GM19025 (cell line): ENCODE data around the gene RCL1.
"Not testable (repeated sequence)": the region's sequence is repeated elsewhere in the genome, so short reads cannot be mapped to it uniquely, and the experiment has no call there.

Experiments
- ATAC-seq: cut with Tn5 transposase; IDR thresholded peaks from one replicate; pipeline ENCODE4 v1.9.1; 2021; ENCODE audit warnings: mild to moderate bottlenecking, low read depth, moderate library complexity; ENCODE audit not compliant: unreplicated experiment

Gene RCL1

GRCh38 chr9:4864698-4865097 lies 72.0 kb downstream of the RCL1 start:
- no peak for ATAC-seq

DNA sequence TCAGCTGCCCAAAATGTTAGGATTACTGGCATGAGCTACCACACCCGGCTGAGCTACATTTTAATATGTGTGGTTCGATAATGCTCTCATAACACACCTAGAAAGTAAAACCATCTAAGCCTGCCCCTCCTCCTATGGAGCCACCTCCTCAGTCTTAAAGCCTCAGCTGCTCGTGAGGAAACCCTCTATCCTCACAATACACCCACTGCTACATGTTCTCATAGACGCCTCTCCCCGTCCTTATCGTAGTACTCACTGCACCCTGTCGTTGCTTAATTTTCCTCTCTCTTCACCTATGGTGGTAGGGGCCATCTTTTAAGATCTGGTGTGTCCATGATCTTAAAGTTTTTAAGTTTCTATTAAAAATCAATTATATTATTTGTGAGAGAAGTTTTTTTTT lies 72.9 kb downstream of the RCL1 start:
- ATAC-seq, result no peak

- no peak for ATAC-seq
Observed at GRCh38 chr9:4866239-4866969, 73.7 kb downstream of the RCL1 start.

GRCh38 chr9:4873066-4873465 lies 80.3 kb downstream of the RCL1 start:
- no peak for ATAC-seq

DNA sequence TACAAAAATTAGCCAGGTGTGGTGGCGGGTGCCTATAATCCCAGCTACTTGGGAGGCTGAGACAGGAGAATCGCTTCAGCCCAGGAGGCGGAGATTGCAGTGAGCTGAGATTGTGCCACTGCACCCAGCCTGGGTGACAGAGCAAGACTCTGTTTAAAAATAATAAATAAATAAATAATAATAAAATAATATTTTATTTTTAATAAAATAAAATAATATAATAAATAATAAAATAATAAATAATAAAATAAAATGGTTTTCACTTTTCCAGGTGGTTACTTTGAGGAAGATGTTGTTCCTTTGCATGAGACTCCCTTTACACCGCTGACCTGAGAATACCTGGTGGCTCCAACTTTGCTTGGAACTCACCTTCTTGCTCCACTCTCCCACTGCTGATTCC lies 82.8 kb downstream of the RCL1 start:
- no peak for ATAC-seq

- ATAC-seq, result no peak
Observed at GRCh38 chr9:4879115-4879558, 86.4 kb downstream of the RCL1 start.

GRCh38 chr9:4883326-4883873 lies 90.7 kb downstream of the RCL1 start:
- ATAC-seq, result no peak

- peak; percentile 96 for ATAC-seq
Observed at GRCh38 chr9:4886698-4887097, 94.0 kb downstream of the RCL1 start.

GRCh38 chr9:4887556-4887955 lies 94.8 kb downstream of the RCL1 start:
- ATAC-seq, result no peak

DNA sequence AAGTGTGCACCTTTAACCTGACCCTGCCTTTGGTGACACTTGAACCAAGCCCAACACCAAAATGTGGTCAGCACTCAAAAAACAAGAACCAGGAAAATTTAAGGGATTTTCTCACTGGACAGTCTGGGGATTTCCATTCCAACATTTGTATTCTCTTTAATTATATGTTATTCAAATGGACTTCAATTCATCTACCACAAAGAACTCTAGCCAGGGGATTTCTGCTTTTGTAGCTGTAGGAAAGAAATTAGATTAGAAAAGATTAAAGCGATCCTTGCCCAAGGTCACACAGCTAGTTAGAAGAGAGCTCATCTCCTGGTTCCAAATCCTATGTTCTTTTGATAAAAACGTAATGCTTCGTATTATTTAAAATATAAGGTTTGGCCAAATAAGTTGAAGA lies 97.5 kb downstream of the RCL1 start:
- no peak for ATAC-seq

DNA sequence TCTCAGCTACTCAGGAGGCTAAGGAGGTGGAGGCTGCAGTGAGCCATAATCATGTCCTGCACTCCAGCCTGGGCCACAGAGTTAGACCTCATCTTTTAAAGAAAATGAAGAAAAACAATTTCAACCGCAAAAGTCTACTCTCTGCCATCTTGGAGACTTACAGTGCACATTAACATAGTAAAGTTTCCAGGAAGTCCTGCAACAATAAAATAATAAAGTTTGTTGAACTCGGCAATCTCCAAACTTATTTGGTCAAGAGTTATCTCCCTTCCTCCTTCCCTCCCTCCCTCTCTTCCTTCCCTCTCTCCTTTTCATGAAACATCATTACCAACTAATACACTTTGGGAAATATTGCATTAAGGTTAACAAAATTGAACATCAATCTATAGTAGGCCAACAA lies 98.2 kb downstream of the RCL1 start:
- no peak for ATAC-seq

DNA sequence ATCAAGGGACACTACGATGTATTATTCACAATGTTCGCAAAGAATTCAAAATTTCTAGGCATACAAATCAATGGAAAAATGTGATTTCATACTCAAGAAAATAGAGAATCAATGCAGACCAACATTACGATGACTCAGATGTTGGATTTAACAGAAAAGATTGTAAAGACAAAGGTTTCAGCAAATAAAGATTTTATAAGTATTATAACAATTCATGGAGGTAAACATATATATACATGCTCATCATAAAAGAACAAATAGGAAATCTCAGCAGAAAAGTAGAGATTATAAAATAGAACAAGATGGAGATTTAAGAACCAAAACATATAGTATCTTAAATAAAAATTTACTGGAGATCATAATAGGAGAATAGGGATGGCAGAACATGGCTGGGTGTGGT lies 98.9 kb downstream of the RCL1 start:
- no peak for ATAC-seq

DNA sequence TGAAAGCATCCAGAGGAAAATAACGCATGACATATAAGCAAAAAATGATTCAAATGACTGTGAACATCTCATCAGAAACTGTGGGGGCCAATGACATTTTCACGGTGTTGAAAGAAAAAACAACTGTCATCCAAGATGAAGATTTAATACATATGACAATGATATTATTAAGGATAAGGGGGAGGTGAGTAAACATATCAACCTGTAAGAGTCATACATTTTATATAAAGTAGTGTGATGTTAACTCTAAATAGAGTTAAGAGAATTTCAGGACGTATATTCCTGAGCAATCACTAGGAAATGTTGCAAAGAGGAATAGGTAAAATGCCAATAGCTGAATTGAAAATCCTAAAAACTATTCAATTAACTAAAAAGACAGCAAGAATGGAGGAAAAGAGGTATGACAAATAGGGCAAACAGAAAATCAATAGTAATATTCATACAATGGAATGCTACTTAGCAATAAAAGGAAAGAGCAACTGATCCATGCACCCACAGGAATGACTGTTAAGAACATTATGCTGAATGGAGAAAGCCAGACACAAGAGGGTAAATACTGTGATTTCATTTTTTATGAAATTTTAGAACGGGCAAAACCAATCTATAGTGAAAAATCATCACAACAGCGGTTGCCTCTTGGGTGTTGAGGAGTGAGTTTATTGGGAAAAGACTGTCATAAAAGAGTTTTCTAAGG lies 99.9 kb downstream of the RCL1 start:
- no peak for ATAC-seq

DNA sequence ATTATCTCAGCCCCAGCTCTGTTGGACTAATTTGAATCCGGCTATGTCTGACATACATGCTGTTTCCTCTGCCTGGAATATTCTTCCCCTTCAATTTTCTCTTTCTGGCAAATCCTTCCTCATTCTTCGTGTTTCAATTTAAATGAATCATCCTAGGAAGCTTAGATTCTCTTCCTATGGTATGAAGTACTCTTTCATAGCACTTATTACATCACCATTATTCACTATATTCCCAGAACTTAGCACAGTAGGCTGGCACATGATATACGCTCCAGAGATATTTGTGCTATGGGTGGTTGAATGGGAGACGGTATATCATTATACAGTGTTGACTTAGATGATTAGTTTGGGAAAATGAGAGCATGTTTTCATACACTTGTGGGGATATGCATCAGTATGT lies 101.3 kb downstream of the RCL1 start:
- ATAC-seq, result no peak

- ATAC-seq, result not testable (repeated sequence)
Observed at GRCh38 chr9:4899853-4900252, 107.1 kb downstream of the RCL1 start.

DNA sequence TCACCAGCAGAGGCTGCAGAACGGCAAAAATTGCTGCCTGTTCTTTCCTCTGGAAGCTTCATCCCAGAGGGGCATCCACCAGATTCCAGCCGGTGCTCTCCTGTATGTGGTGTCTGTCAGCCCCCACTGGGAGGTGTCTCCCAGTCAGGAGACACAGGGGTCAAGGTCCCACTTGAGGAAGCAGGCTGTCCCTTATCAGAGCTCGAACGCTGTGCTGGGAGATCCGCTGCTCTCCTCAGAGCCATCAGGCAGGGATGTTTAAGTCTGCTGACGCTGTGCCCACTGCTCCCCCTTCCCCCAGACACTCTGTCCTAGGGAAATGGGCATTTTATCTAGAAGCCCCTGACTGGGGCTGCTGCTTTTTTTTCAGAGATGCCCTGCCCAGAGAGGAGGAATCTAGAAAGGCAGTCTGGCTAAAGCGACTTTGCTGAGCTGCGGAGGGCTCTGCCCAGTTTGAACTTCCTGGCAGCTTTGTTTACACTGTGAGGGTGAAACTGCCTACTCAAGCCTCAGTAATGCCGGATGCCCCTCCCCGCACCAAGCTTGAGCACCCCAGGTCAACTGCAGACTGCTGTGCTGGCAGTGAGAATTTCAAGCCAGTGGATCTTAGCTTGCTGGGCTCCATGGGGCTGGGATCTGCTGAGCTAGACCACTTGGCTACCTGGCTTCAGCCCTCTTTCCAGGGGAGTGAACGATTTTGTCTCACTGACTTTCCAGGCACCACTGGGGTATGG lies 108.8 kb downstream of the RCL1 start:
- not testable (repeated sequence) for ATAC-seq

- ATAC-seq, result no peak
Observed at GRCh38 chr9:4902135-4902475, 109.4 kb downstream of the RCL1 start.

DNA sequence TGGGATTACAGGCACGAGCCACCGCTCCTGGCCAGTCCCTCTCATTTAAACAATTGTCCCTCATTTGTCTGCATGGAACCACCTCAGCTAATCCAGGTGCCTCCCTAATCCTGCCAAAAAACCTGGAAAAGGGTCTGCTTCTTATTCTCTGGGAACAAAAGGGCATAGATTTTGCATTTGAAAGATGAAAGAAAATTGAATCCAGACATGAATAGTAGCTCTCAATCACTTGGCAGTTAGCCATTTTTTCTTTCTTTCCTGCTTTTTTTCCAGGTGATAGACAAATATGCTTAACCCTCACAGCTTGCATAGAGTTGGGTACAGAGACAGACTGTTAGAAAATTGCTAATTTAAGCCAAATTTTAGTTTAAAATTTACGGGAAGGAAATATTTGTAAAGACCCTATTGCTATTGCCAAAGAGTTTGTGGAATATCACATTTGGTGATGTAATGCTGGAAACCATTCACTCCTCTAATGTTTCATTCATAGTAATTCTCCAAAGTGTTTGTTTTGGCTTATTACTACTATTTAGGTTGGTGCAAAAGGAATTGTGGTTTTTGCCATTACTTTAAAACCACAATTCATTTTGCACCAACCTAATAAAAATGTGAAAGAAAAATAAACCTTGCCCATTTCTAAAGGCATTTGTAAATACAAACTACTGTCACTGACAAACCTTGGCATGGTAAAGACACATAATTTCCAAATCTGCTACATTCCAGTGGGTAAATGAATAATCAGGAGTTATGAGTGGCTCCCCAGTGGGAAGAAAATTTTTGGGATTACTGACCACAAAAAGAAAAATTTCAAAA lies 111.8 kb downstream of the RCL1 start:
- no peak for ATAC-seq

- no peak for ATAC-seq
Observed at GRCh38 chr9:4905135-4905490, 112.4 kb downstream of the RCL1 start.
